HCT116 (cell line): ENCODE data around the gene MT1X. TPM values are rescaled to one million over a fixed set of nuclear protein-coding genes. Genes with fewer than 3 reads are reported as not detected.

Experiments
- ATAC-seq: fragments of 200-7000 bp; cut with Tn5 transposase; 2 replicates; pipeline ENCODE4 v1.9.1; 2020; ENCODE audit warnings: mild to moderate bottlenecking, moderate library complexity
- BruUV-seq: library from RNA; stranded (reverse); fragments of 400-500 nt; replicated peaks from 2 replicates; lab custom pipeline; 2021; lab: Mats Ljungman, UMichigan
- CTCF ChIA-PET: fragments of 300-600 bp; sonication (Branson Sonifier 250); formaldehyde crosslinking; loops from one replicate; lab custom pipeline; 2021; ENCODE audit warnings: antibody characterized with exemption; lab: Charles Lee
- POLR2A ChIA-PET: fragments of 300-600, 350-600 bp; sonication (Branson Sonifier 250); formaldehyde crosslinking; loops from one replicate; lab custom pipeline; 2021; ENCODE audit warnings: antibody characterized with exemption; lab: Charles Lee
- RAD21 ChIA-PET, 2 experiments: fragments of 300-600 bp; sonication (Branson Sonifier 250); formaldehyde crosslinking; loops; one replicate each; lab custom pipeline; 2023; ENCODE audit warnings: low total read pairs in 2 of 2; ENCODE audit not compliant: uncharacterized antibody in 2 of 2, unreplicated experiment in 2 of 2, low non-redundant PET in 1 of 2; lab: Charles Lee
- DNase-seq: peaks from one replicate; pipeline ENCODE4 v3.0.0-alpha.2; 2010; ENCODE audit warnings: low read depth, low spot score
- H2AFZ ChIP-seq: fragments of 200-600 bp; shearing (Covaris generic), sonication (generic); 2 replicates; pipeline ENCODE4 v1.6.1; 2017; ENCODE audit warnings: low read depth, mixed run types, mixed read lengths, antibody characterized with exemption, low read length; ENCODE audit not compliant: poor library complexity, severe bottlenecking
- H3K27ac ChIP-seq: 2 replicates; pipeline ENCODE4 v1.5.1; 2012; ENCODE audit warnings: low read depth, low read length
- H3K27me3 ChIP-seq: fragments of 200-600 bp; sonication (generic); 2 replicates; pipeline ENCODE4 v1.6.1; 2016; ENCODE audit warnings: mixed run types, low read length, mixed read lengths; ENCODE audit not compliant: insufficient read depth
- H3K36me3 ChIP-seq, 2 experiments: fragments of 200-500 bp in 1 of 2; fragments of 200-600 bp in 1 of 2; sonication (Bioruptor generic) in 1 of 2; sonication (generic) in 1 of 2; 2 replicates each; pipeline versions ENCODE4 v1.5.1 to v1.6.1; 2014 to 2016; ENCODE audit warnings: low read length in 2 of 2, inconsistent platforms in 1 of 2, mixed read lengths in 1 of 2, mixed run types in 1 of 2; ENCODE audit not compliant: insufficient read depth in 2 of 2, control insufficient read depth in 1 of 2
- H3K4me1 ChIP-seq, 2 experiments: fragments of 200-600 bp in 1 of 2; sonication (generic) in 1 of 2; 2 replicates each; pipeline versions ENCODE4 v1.5.1 to v1.6.1; 2012 to 2017; ENCODE audit warnings: low read length in 2 of 2, inconsistent platforms in 1 of 2, mild to moderate bottlenecking in 1 of 2, mixed read lengths in 1 of 2, mixed run types in 1 of 2, moderate library complexity in 1 of 2; ENCODE audit not compliant: insufficient read depth in 2 of 2, control insufficient read depth in 1 of 2
- H3K4me2 ChIP-seq: fragments of 200-600 bp; sonication (generic); 2 replicates; pipeline ENCODE4 v1.6.1; 2017; ENCODE audit warnings: mixed run types, low read length, mixed read lengths
- H3K4me3 ChIP-seq, 2 experiments: fragments of 200-600 bp in 1 of 2; sonication (generic) in 1 of 2; replicated peaks in 1 of 2; 2 replicates each; pipeline ENCODE4 v1.5.1; 2011 to 2016; ENCODE audit warnings: low read length in 2 of 2, control low read depth in 1 of 2, low read depth in 1 of 2, mild to moderate bottlenecking in 1 of 2, mixed read lengths in 1 of 2, mixed run types in 1 of 2
- H3K79me2 ChIP-seq: fragments of 200-600 bp; sonication (generic); 2 replicates; pipeline ENCODE4 v1.6.1; 2017; ENCODE audit warnings: mild to moderate bottlenecking, mixed run types, low read length, moderate library complexity, mixed read lengths; ENCODE audit not compliant: insufficient read depth
- H3K9ac ChIP-seq: fragments of 200-600 bp; sonication (generic); 2 replicates; pipeline ENCODE4 v1.6.1; 2016; ENCODE audit warnings: low read length, mixed read lengths
- H3K9me2 ChIP-seq: fragments of 200-600 bp; sonication (generic), shearing (Covaris generic); 2 replicates; pipeline ENCODE4 v1.6.1; 2017; ENCODE audit warnings: mixed run types, mild to moderate bottlenecking, moderate library complexity; ENCODE audit not compliant: insufficient read depth
- H3K9me3 ChIP-seq, 2 experiments: fragments of 200-500 bp in 1 of 2; fragments of 200-600 bp in 1 of 2; sonication (Bioruptor generic) in 1 of 2; sonication (generic) in 1 of 2; 2 replicates each; pipeline ENCODE4 v1.6.1; 2014 to 2017; ENCODE audit warnings: low read length in 2 of 2, mixed read lengths in 2 of 2, inconsistent platforms in 1 of 2, low read depth in 1 of 2, mild to moderate bottlenecking in 1 of 2, mixed run types in 1 of 2, moderate library complexity in 1 of 2; ENCODE audit not compliant: control insufficient read depth in 1 of 2, insufficient read depth in 1 of 2
- H4K20me1 ChIP-seq: fragments of 200-600 bp; sonication (generic), shearing (Covaris generic); 2 replicates; pipeline ENCODE4 v1.6.1; 2017; ENCODE audit warnings: mixed run types, mild to moderate bottlenecking, moderate library complexity; ENCODE audit not compliant: insufficient read depth
- ATF3 ChIP-seq: IDR thresholded peaks from 2 replicates; pipeline ENCODE4 v1.6.1; 2012
- CBX3 ChIP-seq: IDR thresholded peaks from 2 replicates; pipeline ENCODE4 v1.6.1; 2012; ENCODE audit warnings: low read depth
- CEBPB ChIP-seq: IDR thresholded peaks from 2 replicates; pipeline ENCODE4 v1.6.1; 2012; ENCODE audit warnings: low read depth
- EGR1 ChIP-seq: IDR thresholded peaks from 2 replicates; pipeline ENCODE4 v1.6.1; 2012; ENCODE audit warnings: low read depth
- ELF1 ChIP-seq: IDR thresholded peaks from 2 replicates; pipeline ENCODE4 v1.6.1; 2012; ENCODE audit warnings: low read depth, borderline replicate concordance
- EZH2 ChIP-seq: fragments of 200-600 bp; sonication (generic); IDR thresholded peaks from 2 replicates; pipeline ENCODE4 v1.6.1; 2017; ENCODE audit warnings: antibody characterized with exemption, mixed run types
- EZH2phosphoT487 ChIP-seq: fragments of 200-600 bp; IDR thresholded peaks from 2 replicates; pipeline ENCODE4 v1.6.1; 2018; ENCODE audit warnings: antibody characterized with exemption, borderline replicate concordance
- FOSL1 ChIP-seq: IDR thresholded peaks from 2 replicates; pipeline ENCODE4 v1.6.1; 2012; ENCODE audit warnings: low read depth
- JUND ChIP-seq: IDR thresholded peaks from 2 replicates; pipeline ENCODE4 v1.6.1; 2012
- POLR2A ChIP-seq: IDR thresholded peaks from 2 replicates; pipeline ENCODE4 v1.7.0; 2011; ENCODE audit warnings: borderline replicate concordance; ENCODE audit not compliant: insufficient read depth, insufficient read length; ENCODE audit errors: extremely low read depth
- POLR2AphosphoS5 ChIP-seq: IDR thresholded peaks from 2 replicates; pipeline ENCODE4 v1.6.1; 2011; ENCODE audit warnings: mild to moderate bottlenecking, low read depth, low read length, moderate library complexity
- SIN3A ChIP-seq: IDR thresholded peaks from 2 replicates; pipeline ENCODE4 v1.6.1; 2012; ENCODE audit warnings: low read depth
- SP1 ChIP-seq: IDR thresholded peaks from 2 replicates; pipeline ENCODE4 v1.6.1; 2012; ENCODE audit warnings: low read depth
- SRF ChIP-seq: IDR thresholded peaks from 2 replicates; pipeline ENCODE4 v1.6.1; 2012; ENCODE audit warnings: low read depth
- TCF7L2 ChIP-seq: IDR thresholded peaks from 2 replicates; pipeline ENCODE4 v1.7.0; 2011; ENCODE audit warnings: borderline replicate concordance, inconsistent platforms; ENCODE audit not compliant: insufficient read depth, insufficient read length; ENCODE audit errors: extremely low read depth
- ZFX ChIP-seq: fragments of 450-650 bp; IDR thresholded peaks from 2 replicates; pipeline ENCODE4 v1.6.1; 2017
- ZNF274 ChIP-seq: fragments of 200-500 bp; sonication (Bioruptor generic); IDR thresholded peaks from 2 replicates; pipeline ENCODE4 v1.6.1; 2014; ENCODE audit warnings: mild to moderate bottlenecking, low read depth, low read length, inconsistent platforms
- intact Hi-C: fragments of 100-400 bp; cut with micrococcal nuclease; formaldehyde crosslinking; loops from 2 replicates; pipeline ENCODE4 v1.10.0; 2022
- total RNA-seq: library from RNA; stranded (reverse); gene quantifications from one replicate; pipeline ENCODE4 v1.2.1, GENCODE V29; 2021; ENCODE audit not compliant: unreplicated experiment
- TF ChIP-seq, protein P1 (sequence below): IDR thresholded peaks from 2 replicates; pipeline ENCODE4 v1.6.1; 2012
- TF ChIP-seq, protein P2 (sequence below): IDR thresholded peaks from 2 replicates; pipeline ENCODE4 v1.6.1; 2012; ENCODE audit warnings: low read depth
- TF ChIP-seq, protein P3 (sequence below): IDR thresholded peaks from 2 replicates; pipeline ENCODE4 v1.6.1; 2011; ENCODE audit warnings: mild to moderate bottlenecking, low read length, moderate library complexity; ENCODE audit not compliant: insufficient replicate concordance; ENCODE audit errors: extremely low read depth
- TF ChIP-seq, protein P4 (sequence below), 3 experiments: fragments of 200-600 bp in 1 of 3; sonication (generic) in 1 of 3; IDR thresholded peaks in 2 of 3; conservative IDR thresholded peaks in 1 of 3; 2 replicates each; pipeline ENCODE4 v1.5.1; 2012 to 2017; ENCODE audit warnings: low read depth in 2 of 3, low read length in 2 of 3, antibody characterized with exemption in 1 of 3, borderline replicate concordance in 1 of 3, control low read depth in 1 of 3, mild to moderate bottlenecking in 1 of 3, mixed read lengths in 1 of 3, mixed run types in 1 of 3, moderate library complexity in 1 of 3; ENCODE audit not compliant: insufficient read depth in 1 of 3

Gene MT1X
- total RNA-seq, 1 experiment from 2014 or later: 50.2 TPM

DNA sequence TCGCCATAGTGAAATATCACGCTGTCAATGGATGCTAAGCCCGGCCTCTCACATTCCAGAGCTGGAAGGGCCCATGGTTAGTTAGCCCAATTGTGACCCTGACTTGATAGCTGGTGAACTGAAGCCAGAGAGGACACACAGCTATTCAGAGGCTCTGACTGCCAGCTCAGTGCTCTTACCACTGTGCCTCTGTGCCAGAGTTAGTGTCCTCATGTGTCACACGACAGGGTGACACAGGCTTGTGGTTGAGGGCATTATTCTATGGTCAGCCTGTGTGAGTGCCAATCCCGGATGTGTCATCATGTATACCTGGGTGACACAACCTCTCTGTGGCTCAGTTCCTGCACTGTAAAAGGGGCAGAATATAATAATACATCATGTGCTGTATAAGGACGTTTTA lies 2.5 kb upstream of the MT1X start:
- BruUV-seq: no TSS peak
- CTCF ChIA-PET: interaction anchor here (1.4 kb wide), 1 partner anchor 76 kb away, joined by 3 read pairs; no protein-coding TSS in a partner anchor
- H3K27ac ChIP-seq: no peak overlapping the region
- TF ChIP-seq SRF (no peak), CEBPB (peak; percentile 83), SIN3A (0 out of 2 replicates have a peak, but pooled peaks have one; percentile 34), EGR1 (no peak), FOSL1 (peak; percentile 68), ATF3 (no peak), ELF1 (no peak), EZH2 (no peak), ZFX (no peak), POLR2A (no peak), CBX3 (0 out of 2 replicates have a peak, but pooled peaks have one; percentile 52), JUND (peak; percentile 78), POLR2AphosphoS5 (peak; percentile 60), SP1 (peak; percentile 76), EZH2phosphoT487 (no peak), ZNF274 (no peak), TCF7L2 (no peak)
- TF ChIP-seq, protein P1, sequence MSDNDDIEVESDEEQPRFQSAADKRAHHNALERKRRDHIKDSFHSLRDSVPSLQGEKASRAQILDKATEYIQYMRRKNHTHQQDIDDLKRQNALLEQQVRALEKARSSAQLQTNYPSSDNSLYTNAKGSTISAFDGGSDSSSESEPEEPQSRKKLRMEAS: peak; percentile 80
- TF ChIP-seq, protein P2, sequence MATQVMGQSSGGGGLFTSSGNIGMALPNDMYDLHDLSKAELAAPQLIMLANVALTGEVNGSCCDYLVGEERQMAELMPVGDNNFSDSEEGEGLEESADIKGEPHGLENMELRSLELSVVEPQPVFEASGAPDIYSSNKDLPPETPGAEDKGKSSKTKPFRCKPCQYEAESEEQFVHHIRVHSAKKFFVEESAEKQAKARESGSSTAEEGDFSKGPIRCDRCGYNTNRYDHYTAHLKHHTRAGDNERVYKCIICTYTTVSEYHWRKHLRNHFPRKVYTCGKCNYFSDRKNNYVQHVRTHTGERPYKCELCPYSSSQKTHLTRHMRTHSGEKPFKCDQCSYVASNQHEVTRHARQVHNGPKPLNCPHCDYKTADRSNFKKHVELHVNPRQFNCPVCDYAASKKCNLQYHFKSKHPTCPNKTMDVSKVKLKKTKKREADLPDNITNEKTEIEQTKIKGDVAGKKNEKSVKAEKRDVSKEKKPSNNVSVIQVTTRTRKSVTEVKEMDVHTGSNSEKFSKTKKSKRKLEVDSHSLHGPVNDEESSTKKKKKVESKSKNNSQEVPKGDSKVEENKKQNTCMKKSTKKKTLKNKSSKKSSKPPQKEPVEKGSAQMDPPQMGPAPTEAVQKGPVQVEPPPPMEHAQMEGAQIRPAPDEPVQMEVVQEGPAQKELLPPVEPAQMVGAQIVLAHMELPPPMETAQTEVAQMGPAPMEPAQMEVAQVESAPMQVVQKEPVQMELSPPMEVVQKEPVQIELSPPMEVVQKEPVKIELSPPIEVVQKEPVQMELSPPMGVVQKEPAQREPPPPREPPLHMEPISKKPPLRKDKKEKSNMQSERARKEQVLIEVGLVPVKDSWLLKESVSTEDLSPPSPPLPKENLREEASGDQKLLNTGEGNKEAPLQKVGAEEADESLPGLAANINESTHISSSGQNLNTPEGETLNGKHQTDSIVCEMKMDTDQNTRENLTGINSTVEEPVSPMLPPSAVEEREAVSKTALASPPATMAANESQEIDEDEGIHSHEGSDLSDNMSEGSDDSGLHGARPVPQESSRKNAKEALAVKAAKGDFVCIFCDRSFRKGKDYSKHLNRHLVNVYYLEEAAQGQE: no peak
- TF ChIP-seq, protein P3, sequence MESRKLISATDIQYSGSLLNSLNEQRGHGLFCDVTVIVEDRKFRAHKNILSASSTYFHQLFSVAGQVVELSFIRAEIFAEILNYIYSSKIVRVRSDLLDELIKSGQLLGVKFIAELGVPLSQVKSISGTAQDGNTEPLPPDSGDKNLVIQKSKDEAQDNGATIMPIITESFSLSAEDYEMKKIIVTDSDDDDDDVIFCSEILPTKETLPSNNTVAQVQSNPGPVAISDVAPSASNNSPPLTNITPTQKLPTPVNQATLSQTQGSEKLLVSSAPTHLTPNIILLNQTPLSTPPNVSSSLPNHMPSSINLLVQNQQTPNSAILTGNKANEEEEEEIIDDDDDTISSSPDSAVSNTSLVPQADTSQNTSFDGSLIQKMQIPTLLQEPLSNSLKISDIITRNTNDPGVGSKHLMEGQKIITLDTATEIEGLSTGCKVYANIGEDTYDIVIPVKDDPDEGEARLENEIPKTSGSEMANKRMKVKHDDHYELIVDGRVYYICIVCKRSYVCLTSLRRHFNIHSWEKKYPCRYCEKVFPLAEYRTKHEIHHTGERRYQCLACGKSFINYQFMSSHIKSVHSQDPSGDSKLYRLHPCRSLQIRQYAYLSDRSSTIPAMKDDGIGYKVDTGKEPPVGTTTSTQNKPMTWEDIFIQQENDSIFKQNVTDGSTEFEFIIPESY: no peak
- TF ChIP-seq, protein P4, sequence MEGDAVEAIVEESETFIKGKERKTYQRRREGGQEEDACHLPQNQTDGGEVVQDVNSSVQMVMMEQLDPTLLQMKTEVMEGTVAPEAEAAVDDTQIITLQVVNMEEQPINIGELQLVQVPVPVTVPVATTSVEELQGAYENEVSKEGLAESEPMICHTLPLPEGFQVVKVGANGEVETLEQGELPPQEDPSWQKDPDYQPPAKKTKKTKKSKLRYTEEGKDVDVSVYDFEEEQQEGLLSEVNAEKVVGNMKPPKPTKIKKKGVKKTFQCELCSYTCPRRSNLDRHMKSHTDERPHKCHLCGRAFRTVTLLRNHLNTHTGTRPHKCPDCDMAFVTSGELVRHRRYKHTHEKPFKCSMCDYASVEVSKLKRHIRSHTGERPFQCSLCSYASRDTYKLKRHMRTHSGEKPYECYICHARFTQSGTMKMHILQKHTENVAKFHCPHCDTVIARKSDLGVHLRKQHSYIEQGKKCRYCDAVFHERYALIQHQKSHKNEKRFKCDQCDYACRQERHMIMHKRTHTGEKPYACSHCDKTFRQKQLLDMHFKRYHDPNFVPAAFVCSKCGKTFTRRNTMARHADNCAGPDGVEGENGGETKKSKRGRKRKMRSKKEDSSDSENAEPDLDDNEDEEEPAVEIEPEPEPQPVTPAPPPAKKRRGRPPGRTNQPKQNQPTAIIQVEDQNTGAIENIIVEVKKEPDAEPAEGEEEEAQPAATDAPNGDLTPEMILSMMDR (IDR thresholded peaks at IDR 0.05 in 2 of 3, conservative IDR thresholded peaks at IDR 0.05 in 1 of 3; ENCODE audit: borderline replicate concordance in 1 of 3, insufficient read depth in 1 of 3, low read depth in 2 of 3, low read length in 2 of 3): no peak

More for the DNA sequence above, 2.5 kb upstream of the MT1X start:
- peak; percentile 65 for DNase-seq
- ATAC-seq: peak; percentile 33; the same call in 1 of the 2 replicates
- H4K20me1 ChIP-seq: no peaks in the 10 kb centered on the region
- POLR2A ChIA-PET: interaction anchor here (0.8 to 1.8 kb wide), 5 partner anchors 25 to 73 kb away, joined by 3 to 6 read pairs (median 4); partner anchors contain the start of genes MT1E and MT2A
- no peak overlapping the region for H3K9ac ChIP-seq
- H3K4me2 ChIP-seq: peak overlapping the region; percentile 51
- H2AFZ ChIP-seq: peak overlapping the region; percentile 57
- RAD21 ChIA-PET: interaction anchor here in 1 of 2 experiments (0.7 to 0.8 kb wide), 2 partner anchors 53 to 54 kb away, joined by 3 read pairs; partner anchors contain the start of gene MT1E
- H3K9me3 ChIP-seq: no peaks in the 10 kb centered on the region
- peaks cover 13 to 32% of the 10 kb centered on the region in 2 experiments; a peak in 3 of 4 replicates for H3K4me1 ChIP-seq
- no peak overlapping the region for H3K4me3 ChIP-seq
- H3K36me3 ChIP-seq: no peaks in the 10 kb centered on the region
- no peaks in the 10 kb centered on the region for H3K79me2 ChIP-seq
- H3K9me2 ChIP-seq: no peaks in the 10 kb centered on the region
- intact Hi-C loops: loop anchor here (5.0 kb wide), 2 partner anchors 53 to 1178 kb away; partner anchors contain the start of gene MT1E
- no peaks in the 10 kb centered on the region for H3K27me3 ChIP-seq
